ENCODE results near the gene FOXP1. TPM values are rescaled to one million over a fixed set of nuclear protein-coding genes. Genes with fewer than 3 reads are reported as not detected.
"Not testable (repeated sequence)": the region's sequence is repeated elsewhere in the genome, so short reads cannot be mapped to it uniquely, and the experiment has no call there.

FOXP1 gene
- total RNA-seq, 2 experiments from 2014 or later, result 66.3 to 68.8 TPM

DNA sequence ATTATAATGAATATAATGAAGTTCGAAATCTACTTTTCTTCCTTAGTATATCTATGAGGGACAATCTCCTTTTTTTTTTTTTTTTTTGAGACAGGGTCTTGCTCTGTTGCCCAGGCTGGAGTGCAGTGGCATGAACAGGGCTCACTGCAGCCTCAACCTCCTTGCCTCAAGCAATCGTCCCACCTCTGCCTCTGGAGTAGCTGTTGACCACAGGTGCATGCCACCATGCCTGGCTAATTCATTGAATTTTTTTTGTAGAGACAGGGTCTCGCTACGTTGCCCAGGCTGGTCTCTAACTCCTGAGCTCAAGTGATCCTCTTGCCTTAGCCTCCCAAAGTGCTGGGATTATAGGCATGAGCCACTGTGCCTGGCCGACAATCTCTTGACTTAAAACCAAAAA, 607.5 kb downstream of the FOXP1 start:
- H3K27ac Mint-ChIP-seq; H3K4me3 Mint-ChIP-seq; CTCF ChIA-PET; DNase-seq; H3K9me3 Mint-ChIP-seq (ENCODE audit: low read depth); H3K27me3 Mint-ChIP-seq; H3K4me1 Mint-ChIP-seq; ATAC-seq: not testable (repeated sequence)
- H3K36me3 Mint-ChIP-seq, result peaks cover 62% of the 10 kb centered on the region

DNA sequence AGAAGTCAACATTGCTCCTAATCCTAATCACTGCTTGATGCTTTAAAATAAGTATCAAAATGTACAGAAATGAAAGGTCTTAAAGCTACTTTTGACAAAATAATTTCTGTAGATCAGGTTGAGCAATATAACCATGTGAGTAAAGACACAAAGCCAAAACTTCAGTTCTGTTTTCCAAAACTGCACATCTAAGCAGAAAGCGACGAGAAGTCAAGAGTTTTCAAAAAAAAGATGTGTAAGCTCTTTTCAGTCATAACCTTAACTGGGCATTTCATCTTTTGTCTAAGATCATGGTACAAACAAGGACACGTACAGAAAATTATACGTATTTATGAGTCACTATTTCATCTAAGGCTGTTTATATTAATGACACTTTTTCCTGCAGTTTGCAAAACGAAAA, 608.8 kb downstream of the FOXP1 start:
- CTCF ChIA-PET, result no interaction called here
- Mint-ChIP-seq H3K4me3 (no peak overlapping the region), H3K36me3 (peaks cover 53% of the 10 kb centered on the region), H3K27me3 (no peaks in the 10 kb centered on the region), H3K4me1 (no peaks in the 10 kb centered on the region), H3K27ac (no peak overlapping the region), H3K9me3 (ENCODE audit: low read depth) (no peaks in the 10 kb centered on the region)
- no peak for ATAC-seq
- no peak for DNase-seq

DNA sequence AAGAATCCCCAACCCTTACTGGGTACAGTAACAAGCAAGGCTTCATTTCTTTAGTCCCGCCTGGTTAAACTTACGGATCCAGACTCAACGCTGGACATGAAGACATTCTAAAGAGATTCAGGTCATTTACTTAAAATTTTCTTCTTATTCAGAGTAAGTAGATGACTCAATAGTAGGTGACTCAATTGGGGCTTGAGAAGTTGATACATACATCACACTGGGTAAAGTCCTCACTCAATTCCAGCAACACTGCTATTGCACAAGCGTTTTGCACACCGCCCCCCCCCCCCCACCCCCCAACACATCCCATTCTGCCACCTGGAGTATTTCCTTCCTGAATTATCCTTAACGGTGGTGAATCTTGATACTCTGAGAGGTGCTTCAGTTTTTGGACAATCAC, 610.0 kb downstream of the FOXP1 start:
- ATAC-seq, result no peak
- CTCF ChIA-PET, result no interaction called here
- DNase-seq, result no peak
- H3K36me3 Mint-ChIP-seq, result peaks cover 53% of the 10 kb centered on the region
- no peak overlapping the region for H3K4me3 Mint-ChIP-seq
- peaks cover 2% of the 10 kb centered on the region for H3K4me1 Mint-ChIP-seq
- H3K27ac Mint-ChIP-seq, result no peak overlapping the region
- H3K27me3 Mint-ChIP-seq, result no peaks in the 10 kb centered on the region
- no peaks in the 10 kb centered on the region for H3K9me3 Mint-ChIP-seq (ENCODE audit: low read depth)

- Mint-ChIP-seq H3K9me3 (ENCODE audit: low read depth) (no peaks in the 10 kb centered on the region), H3K27ac (no peak overlapping the region), H3K4me1 (peaks cover 2% of the 10 kb centered on the region), H3K4me3 (no peak overlapping the region), H3K27me3 (no peaks in the 10 kb centered on the region), H3K36me3 (peaks cover 51% of the 10 kb centered on the region)
- ATAC-seq (no peak), DNase-seq (no peak)
- CTCF ChIA-PET, result no interaction called here
Observed at GRCh38 chr3:70972855-70973254, 610.7 kb downstream of the FOXP1 start.

GRCh38 chr3:70970952-70971351, 612.6 kb downstream of the FOXP1 start:
- ATAC-seq (no peak), DNase-seq (no peak)
- no peak overlapping the region for H3K27ac Mint-ChIP-seq
- CTCF ChIA-PET, result no interaction called here
- H3K4me1 Mint-ChIP-seq, result peaks cover 2% of the 10 kb centered on the region
- H3K27me3 Mint-ChIP-seq, result no peaks in the 10 kb centered on the region
- peaks cover 39% of the 10 kb centered on the region for H3K36me3 Mint-ChIP-seq
- H3K9me3 Mint-ChIP-seq (ENCODE audit: low read depth), result no peaks in the 10 kb centered on the region
- no peak overlapping the region for H3K4me3 Mint-ChIP-seq

DNA sequence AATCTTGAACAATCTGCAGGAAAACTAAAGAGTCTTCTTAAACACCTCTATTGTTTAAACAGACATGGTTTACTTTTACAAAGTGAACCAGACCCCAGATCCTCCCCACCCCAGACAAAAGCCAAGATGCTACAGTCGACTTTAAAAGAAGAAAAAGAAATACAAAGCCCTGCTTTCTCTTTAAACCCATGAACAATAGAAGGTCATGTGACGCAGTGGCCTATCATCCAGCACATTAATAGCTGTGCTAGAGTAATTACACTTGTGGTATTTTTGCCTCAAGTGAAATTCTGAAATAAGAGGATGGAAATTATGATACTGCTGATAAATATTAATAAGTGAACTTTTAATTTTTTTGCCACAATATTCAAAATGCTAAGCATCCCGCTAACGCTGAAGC, 613.4 kb downstream of the FOXP1 start:
- H3K27me3 Mint-ChIP-seq, result no peaks in the 10 kb centered on the region
- H3K4me1 Mint-ChIP-seq, result peaks cover 2% of the 10 kb centered on the region
- no peak overlapping the region for H3K4me3 Mint-ChIP-seq
- DNase-seq (no peak), ATAC-seq (no peak)
- peaks cover 36% of the 10 kb centered on the region for H3K36me3 Mint-ChIP-seq
- CTCF ChIA-PET, result interaction anchor here (1.4 kb wide), 1 partner anchor 53 kb away, joined by 3 read pairs; no protein-coding TSS in a partner anchor
- H3K27ac Mint-ChIP-seq, result no peak overlapping the region
- no peaks in the 10 kb centered on the region for H3K9me3 Mint-ChIP-seq (ENCODE audit: low read depth)

DNA sequence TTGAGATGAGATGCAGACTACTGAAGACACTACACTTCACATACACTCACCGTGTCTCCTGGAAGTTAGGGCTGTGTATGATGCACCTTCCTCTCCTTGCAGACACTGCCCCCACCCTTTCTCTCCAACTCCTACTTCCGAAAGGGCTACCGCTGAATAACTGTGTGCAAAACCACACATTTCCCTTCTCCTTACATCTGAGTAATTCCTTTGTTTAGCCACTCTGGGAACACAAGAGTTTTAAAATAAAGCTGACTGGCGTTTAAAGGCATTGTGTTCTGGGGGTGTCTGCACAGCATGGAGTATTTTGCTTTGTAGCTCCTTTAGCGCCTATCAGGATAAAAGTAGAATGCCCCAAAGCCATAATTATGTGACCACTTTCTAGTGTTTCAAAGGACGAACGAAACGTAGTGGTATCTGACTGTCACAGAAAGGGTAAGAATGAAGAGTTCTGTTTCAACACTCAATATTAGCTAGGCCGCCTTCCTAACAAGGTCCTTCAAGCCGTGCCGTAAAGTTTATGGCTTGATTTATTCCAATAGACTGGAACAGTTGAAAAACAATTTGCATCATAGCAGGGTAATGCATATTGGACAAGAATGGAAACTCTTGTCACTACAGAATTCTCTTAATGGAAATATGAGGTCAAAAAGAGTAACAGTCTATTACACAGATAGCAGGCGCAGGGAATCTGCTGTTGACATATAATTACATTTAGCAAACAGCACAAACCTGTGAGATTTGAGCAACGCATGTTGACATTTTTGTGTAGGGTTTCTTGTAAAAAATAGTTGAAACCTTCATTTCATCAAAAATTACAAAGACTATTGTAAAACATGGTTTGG, 619.9 kb downstream of the FOXP1 start:
- Mint-ChIP-seq H3K9me3 (ENCODE audit: low read depth) (no peaks in the 10 kb centered on the region), H3K4me3 (no peak overlapping the region), H3K27me3 (no peaks in the 10 kb centered on the region), H3K36me3 (peaks cover 42% of the 10 kb centered on the region), H3K27ac (no peak overlapping the region), H3K4me1 (no peaks in the 10 kb centered on the region)
- ATAC-seq (no peak), DNase-seq (no peak)
- CTCF ChIA-PET, result interaction anchor here (0.9 kb wide), 1 partner anchor 173 kb away, joined by 3 read pairs; no protein-coding TSS in a partner anchor

DNA sequence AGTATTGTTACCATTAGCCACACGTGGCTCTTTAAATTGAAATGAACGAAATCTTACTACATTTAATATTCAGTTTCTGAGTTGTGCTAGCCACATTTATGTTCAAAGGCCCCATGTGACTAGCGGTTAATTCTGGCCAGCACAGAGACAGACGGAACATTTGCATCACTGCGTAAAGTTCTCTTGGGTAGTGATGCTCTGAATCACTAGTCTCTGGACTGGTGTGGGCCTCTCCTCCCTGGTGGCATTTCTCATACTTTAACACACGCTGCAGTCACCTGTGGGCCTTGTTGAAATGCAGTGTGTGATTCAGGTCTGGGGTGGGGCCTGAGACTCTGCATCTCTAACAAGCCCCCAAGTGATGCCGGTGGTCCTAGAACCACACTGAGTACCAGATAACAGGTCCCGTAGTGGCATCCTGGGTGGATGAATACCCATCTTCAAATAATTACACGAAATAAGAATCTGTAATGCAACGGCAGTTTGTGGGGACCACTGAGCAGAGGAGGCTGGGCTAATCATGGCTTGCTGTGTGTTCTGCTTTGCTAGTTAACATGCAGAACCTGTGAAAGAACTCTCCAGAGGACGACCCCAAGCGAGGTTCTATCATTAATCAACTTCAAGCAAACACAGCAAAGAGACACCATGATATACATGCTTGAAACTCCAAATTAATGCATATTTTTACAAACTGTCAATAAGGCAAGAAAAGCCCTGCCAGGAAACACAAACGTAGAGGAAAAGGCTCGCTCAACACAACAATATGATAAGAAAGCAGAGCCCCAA, 623.8 kb downstream of the FOXP1 start:
- DNase-seq, result no peak
- CTCF ChIA-PET, result no interaction called here
- no peak overlapping the region for H3K27ac Mint-ChIP-seq
- H3K4me3 Mint-ChIP-seq, result no peak overlapping the region
- ATAC-seq, result no peak
- no peaks in the 10 kb centered on the region for H3K9me3 Mint-ChIP-seq (ENCODE audit: low read depth)
- no peaks in the 10 kb centered on the region for H3K4me1 Mint-ChIP-seq
- no peaks in the 10 kb centered on the region for H3K27me3 Mint-ChIP-seq
- peaks cover 42% of the 10 kb centered on the region for H3K36me3 Mint-ChIP-seq

DNA sequence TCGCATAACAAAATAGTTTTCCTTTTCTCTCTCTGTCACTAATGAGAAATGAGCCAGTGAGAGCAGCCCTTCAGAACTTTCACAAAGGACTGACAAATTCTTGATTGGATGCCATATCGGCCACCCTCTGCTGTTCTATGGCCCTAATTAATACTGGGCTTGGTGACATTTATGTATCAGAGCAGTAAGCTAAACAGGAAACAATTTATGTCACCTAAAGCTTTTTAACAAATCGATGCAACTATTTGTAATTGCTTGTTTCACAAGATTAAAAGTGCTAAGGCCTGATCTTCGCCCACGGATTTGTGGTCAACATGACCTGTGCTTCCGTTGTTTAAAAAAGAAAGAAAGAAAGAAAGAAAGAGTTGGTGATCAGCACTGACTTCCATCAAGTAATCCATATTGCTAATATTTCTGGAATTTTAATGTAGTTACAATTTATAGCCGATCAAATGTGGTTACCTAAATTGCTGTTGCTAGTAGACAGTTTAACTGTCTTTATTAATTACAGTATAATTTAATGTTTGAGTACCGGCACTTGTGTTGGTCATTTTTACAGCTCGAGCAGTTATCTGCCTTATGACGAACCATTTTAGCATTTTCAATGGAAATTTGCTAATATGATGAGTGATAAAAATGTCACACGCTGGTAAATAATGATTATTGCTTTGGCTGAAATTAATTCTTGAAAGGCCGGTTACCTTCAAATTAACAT, 631.3 kb downstream of the FOXP1 start:
- CTCF ChIA-PET, result no interaction called here

GRCh38 chr3:70951316-70951715, 632.2 kb downstream of the FOXP1 start:
- no peaks in the 10 kb centered on the region for H3K36me3 Mint-ChIP-seq
- ATAC-seq (no peak), DNase-seq (no peak)
- peaks cover 3% of the 10 kb centered on the region for H3K4me1 Mint-ChIP-seq
- CTCF ChIA-PET, result no interaction called here
- no peak overlapping the region for H3K4me3 Mint-ChIP-seq
- H3K27me3 Mint-ChIP-seq, result peaks cover 8% of the 10 kb centered on the region
- H3K27ac Mint-ChIP-seq, result no peak overlapping the region
- no peaks in the 10 kb centered on the region for H3K9me3 Mint-ChIP-seq (ENCODE audit: low read depth)

More for the DNA sequence above, 631.3 kb downstream of the FOXP1 start:
- no peaks in the 10 kb centered on the region for H3K36me3 Mint-ChIP-seq
- H3K4me1 Mint-ChIP-seq, result peaks cover 3% of the 10 kb centered on the region
- H3K4me3 Mint-ChIP-seq, result no peak overlapping the region
- H3K27me3 Mint-ChIP-seq, result peaks cover 5% of the 10 kb centered on the region
- H3K27ac Mint-ChIP-seq, result no peak overlapping the region
- no peak for ATAC-seq
- DNase-seq, result no peak
- H3K9me3 Mint-ChIP-seq (ENCODE audit: low read depth), result no peaks in the 10 kb centered on the region

GRCh38 chr3:70947579-70947978, 635.9 kb downstream of the FOXP1 start:
- DNase-seq, result no peak
- peaks cover 3% of the 10 kb centered on the region for H3K4me1 Mint-ChIP-seq

GRCh38 chr3:70943886-70944285, 639.6 kb downstream of the FOXP1 start:
- Mint-ChIP-seq H3K4me1 (no peaks in the 10 kb centered on the region), H3K9me3 (ENCODE audit: low read depth) (no peaks in the 10 kb centered on the region), H3K36me3 (no peaks in the 10 kb centered on the region), H3K27me3 (peaks cover 42% of the 10 kb centered on the region), H3K4me3 (no peak overlapping the region), H3K27ac (no peak overlapping the region)
- CTCF ChIA-PET, result no interaction called here
- ATAC-seq, result no peak
- no peak for DNase-seq

More at GRCh38 chr3:70947579-70947978, 635.9 kb downstream of the FOXP1 start:
- H3K9me3 Mint-ChIP-seq (ENCODE audit: low read depth), result no peaks in the 10 kb centered on the region
- peaks cover 26% of the 10 kb centered on the region for H3K27me3 Mint-ChIP-seq
- no peak overlapping the region for H3K27ac Mint-ChIP-seq
- H3K36me3 Mint-ChIP-seq, result no peaks in the 10 kb centered on the region
- CTCF ChIA-PET, result no interaction called here
- no peak for ATAC-seq
- no peak overlapping the region for H3K4me3 Mint-ChIP-seq

- CTCF ChIA-PET, result interaction anchor here (1.6 kb wide), 1 partner anchor 13 kb away, joined by 4 read pairs; no protein-coding TSS in a partner anchor
- no peaks in the 10 kb centered on the region for H3K36me3 Mint-ChIP-seq
Observed at GRCh38 chr3:70933105-70933810, 650.3 kb downstream of the FOXP1 start.

More at GRCh38 chr3:70933105-70933810, 650.3 kb downstream of the FOXP1 start:
- H3K4me3 Mint-ChIP-seq, result no peak overlapping the region
- H3K4me1 Mint-ChIP-seq, result peaks cover 6% of the 10 kb centered on the region
- peaks cover 8% of the 10 kb centered on the region for H3K27me3 Mint-ChIP-seq
- ATAC-seq (no peak), DNase-seq (no peak)
- no peak overlapping the region for H3K27ac Mint-ChIP-seq
- H3K9me3 Mint-ChIP-seq (ENCODE audit: low read depth), result no peaks in the 10 kb centered on the region
